ENCODE measurements around the gene SPATA6. TPM values are rescaled to one million over a fixed set of nuclear protein-coding genes. Genes with fewer than 3 reads are reported as not detected.
A peak's percentile ranks its signal among the peaks of the same experiment; 100 is the strongest.
"Not testable (repeated sequence)": the region's sequence is repeated elsewhere in the genome, so short reads cannot be mapped to it uniquely, and the experiment has no call there.

The SPATA6 gene
- total RNA-seq, 1 donor from 2014 or later = 26.0 TPM

GRCh38 chr1:48492392-48492791 lies 20.4 kb upstream of the SPATA6 start:
- Mint-ChIP-seq H3K36me3 (ENCODE audit: low read depth, unreplicated experiment) (no peaks in the 10 kb centered on the region), H3K27ac (ENCODE audit: unreplicated experiment) (no peak overlapping the region), H3K4me3 (ENCODE audit: unreplicated experiment) (no peak overlapping the region), H3K27me3 (ENCODE audit: unreplicated experiment) (peaks cover 1% of the 10 kb centered on the region), H3K9me3 (ENCODE audit: unreplicated experiment) (no peaks in the 10 kb centered on the region), H3K4me1 (ENCODE audit: unreplicated experiment) (peaks cover 4% of the 10 kb centered on the region)
- TF ChIP-seq, protein P1, sequence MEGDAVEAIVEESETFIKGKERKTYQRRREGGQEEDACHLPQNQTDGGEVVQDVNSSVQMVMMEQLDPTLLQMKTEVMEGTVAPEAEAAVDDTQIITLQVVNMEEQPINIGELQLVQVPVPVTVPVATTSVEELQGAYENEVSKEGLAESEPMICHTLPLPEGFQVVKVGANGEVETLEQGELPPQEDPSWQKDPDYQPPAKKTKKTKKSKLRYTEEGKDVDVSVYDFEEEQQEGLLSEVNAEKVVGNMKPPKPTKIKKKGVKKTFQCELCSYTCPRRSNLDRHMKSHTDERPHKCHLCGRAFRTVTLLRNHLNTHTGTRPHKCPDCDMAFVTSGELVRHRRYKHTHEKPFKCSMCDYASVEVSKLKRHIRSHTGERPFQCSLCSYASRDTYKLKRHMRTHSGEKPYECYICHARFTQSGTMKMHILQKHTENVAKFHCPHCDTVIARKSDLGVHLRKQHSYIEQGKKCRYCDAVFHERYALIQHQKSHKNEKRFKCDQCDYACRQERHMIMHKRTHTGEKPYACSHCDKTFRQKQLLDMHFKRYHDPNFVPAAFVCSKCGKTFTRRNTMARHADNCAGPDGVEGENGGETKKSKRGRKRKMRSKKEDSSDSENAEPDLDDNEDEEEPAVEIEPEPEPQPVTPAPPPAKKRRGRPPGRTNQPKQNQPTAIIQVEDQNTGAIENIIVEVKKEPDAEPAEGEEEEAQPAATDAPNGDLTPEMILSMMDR (IDR thresholded peaks at IDR 0.05; ENCODE audit: unreplicated experiment) = no peak
- no peak for DNase-seq (ENCODE audit: low spot score)

DNA sequence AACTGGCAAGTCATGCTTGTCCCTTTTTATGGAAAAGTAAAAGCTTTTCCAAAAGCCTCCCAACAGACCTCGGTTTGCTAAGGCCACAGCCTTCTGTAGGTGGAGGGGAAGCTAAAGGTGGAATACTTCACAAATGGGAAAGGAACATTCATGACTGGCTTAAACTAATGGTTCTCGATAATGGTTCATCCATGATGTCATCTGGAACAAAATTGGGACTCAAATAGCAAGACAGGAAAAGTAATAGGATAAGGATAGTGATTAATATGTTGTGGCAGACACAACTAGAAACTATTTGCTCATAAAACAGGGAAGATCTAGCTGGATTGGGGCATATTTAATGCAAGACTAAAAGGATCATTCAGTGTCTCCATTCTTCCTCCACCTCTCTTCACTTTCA lies 16.7 kb upstream of the SPATA6 start:
- TF ChIP-seq, protein P1 (IDR thresholded peaks at IDR 0.05; ENCODE audit: unreplicated experiment) = no peak
- no peaks in the 10 kb centered on the region for H3K36me3 Mint-ChIP-seq (ENCODE audit: low read depth, unreplicated experiment)
- H3K4me3 Mint-ChIP-seq (ENCODE audit: unreplicated experiment) = no peak overlapping the region
- H3K9me3 Mint-ChIP-seq (ENCODE audit: unreplicated experiment) = no peaks in the 10 kb centered on the region
- H3K27me3 Mint-ChIP-seq (ENCODE audit: unreplicated experiment) = no peaks in the 10 kb centered on the region
- H3K4me1 Mint-ChIP-seq (ENCODE audit: unreplicated experiment) = peaks cover 4% of the 10 kb centered on the region
- no peak overlapping the region for H3K27ac Mint-ChIP-seq (ENCODE audit: unreplicated experiment)
- no peak for DNase-seq (ENCODE audit: low spot score)

DNA sequence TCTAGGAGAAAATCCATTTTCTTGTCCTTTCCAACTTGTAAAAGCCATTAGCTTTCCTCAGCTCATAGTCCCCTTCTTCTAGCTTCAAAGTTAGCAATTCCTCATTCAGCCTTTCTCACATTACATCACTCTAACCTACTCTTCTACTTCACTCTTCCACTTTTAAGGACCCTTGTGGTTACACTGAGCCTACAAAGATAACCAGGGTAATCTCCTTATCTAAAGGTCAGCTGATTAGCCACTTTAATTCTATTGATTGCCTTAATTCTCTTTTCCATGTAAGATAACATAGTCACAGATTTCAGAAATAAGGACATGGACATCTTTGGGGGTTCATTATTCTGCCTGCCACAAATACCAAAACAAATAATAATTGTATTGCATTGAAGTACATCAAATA lies 8.5 kb upstream of the SPATA6 start:
- no peaks in the 10 kb centered on the region for H3K27me3 Mint-ChIP-seq (ENCODE audit: unreplicated experiment)
- peaks cover 3% of the 10 kb centered on the region for H3K36me3 Mint-ChIP-seq (ENCODE audit: low read depth, unreplicated experiment)
- H3K27ac Mint-ChIP-seq (ENCODE audit: unreplicated experiment) = no peak overlapping the region
- TF ChIP-seq, protein P1 (IDR thresholded peaks at IDR 0.05; ENCODE audit: unreplicated experiment) = no peak
- no peak for DNase-seq (ENCODE audit: low spot score)
- H3K4me3 Mint-ChIP-seq (ENCODE audit: unreplicated experiment) = no peak overlapping the region
- no peaks in the 10 kb centered on the region for H3K4me1 Mint-ChIP-seq (ENCODE audit: unreplicated experiment)
- H3K9me3 Mint-ChIP-seq (ENCODE audit: unreplicated experiment) = peaks cover 9% of the 10 kb centered on the region

DNA sequence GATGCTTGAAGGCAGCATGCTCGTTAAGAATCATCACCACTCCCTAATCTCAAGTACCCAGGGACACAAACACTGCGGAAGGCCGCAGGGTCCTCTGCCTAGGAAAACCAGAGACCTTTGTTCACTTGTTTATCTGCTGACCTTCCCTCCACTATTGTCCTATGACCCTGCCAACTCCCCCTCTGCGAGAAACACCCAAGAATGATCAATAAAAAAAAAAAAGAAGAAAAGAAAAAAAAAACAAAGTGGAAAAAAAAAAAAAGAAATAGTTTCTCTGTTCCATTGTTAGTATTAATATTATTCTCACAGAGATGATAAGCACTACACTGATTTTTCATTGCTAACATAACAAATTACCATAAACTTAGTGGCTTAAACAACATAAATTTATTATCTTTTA lies 8.0 kb upstream of the SPATA6 start:
- H3K4me1 Mint-ChIP-seq (ENCODE audit: unreplicated experiment); H3K9me3 Mint-ChIP-seq (ENCODE audit: unreplicated experiment); DNase-seq (ENCODE audit: low spot score); H3K27ac Mint-ChIP-seq (ENCODE audit: unreplicated experiment); H3K36me3 Mint-ChIP-seq (ENCODE audit: low read depth, unreplicated experiment); H3K4me3 Mint-ChIP-seq (ENCODE audit: unreplicated experiment); H3K27me3 Mint-ChIP-seq (ENCODE audit: unreplicated experiment): not testable (repeated sequence)

DNA sequence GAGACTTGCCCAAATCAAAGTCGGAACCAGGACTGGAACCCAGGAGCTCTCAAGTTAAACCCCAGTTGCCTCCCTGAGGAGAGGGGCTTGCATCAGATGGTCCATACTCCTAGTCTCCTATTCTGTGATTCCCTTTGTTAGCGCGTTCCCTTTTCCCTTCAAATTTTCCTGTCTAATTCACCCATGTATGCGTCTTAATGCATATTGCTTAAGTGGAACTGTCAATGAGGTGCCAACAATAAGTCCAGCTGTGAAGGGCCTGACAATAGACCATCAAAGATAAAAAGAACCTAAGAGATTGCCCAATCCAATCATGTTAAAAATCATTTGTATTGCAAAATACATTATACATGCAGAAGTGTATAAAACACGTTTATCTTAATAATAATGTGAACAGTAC lies 634 bp upstream of the SPATA6 start:
- Mint-ChIP-seq H3K4me1 (ENCODE audit: unreplicated experiment) (peaks cover 30% of the 10 kb centered on the region), H3K27ac (ENCODE audit: unreplicated experiment) (peak overlapping the region; percentile 85), H3K36me3 (ENCODE audit: low read depth, unreplicated experiment) (no peaks in the 10 kb centered on the region), H3K4me3 (ENCODE audit: unreplicated experiment) (peak overlapping the region; percentile 95), H3K27me3 (ENCODE audit: unreplicated experiment) (peaks cover 9% of the 10 kb centered on the region), H3K9me3 (ENCODE audit: unreplicated experiment) (peaks cover 5% of the 10 kb centered on the region)
- TF ChIP-seq, protein P1 (IDR thresholded peaks at IDR 0.05; ENCODE audit: unreplicated experiment) = no peak
- DNase-seq (ENCODE audit: low spot score) = no peak

All from endothelial cell (in vitro differentiated cells).